Gastrocnemius medialis (tissue), 4 donors: ENCODE results near the gene PDZRN3.

Experiments used
- CTCF ChIP-seq, 5 experiments: fragments of 450-650 bp in 3 of 5; fragments of 200-600 bp in 2 of 5; sonication (generic) in 2 of 5; IDR thresholded peaks in 4 of 5; conservative IDR thresholded peaks in 1 of 5; 1 replicate in 4 of 5; 2 replicates in 1 of 5; pipeline ENCODE4 v1.5.1; 2016 to 2019; ENCODE audit warnings: antibody characterized with exemption in 5 of 5, mild to moderate bottlenecking in 3 of 5, moderate library complexity in 3 of 5
- POLR2A ChIP-seq, 2 donors: fragments of 450-650 bp; IDR thresholded peaks; one replicate each; pipeline ENCODE4 v1.6.1; 2017; ENCODE audit warnings: antibody characterized with exemption in 2 of 2, mild to moderate bottlenecking in 2 of 2, moderate library complexity in 2 of 2

GRCh38 chr3:73465926-73466325, 158.8 kb downstream of the PDZRN3 start:
- no peak for TF ChIP-seq CTCF (IDR thresholded peaks at IDR 0.05 in 4 of 5, conservative IDR thresholded peaks at IDR 0.05 in 1 of 5)
- TF ChIP-seq POLR2A (IDR thresholded peaks at IDR 0.05), result no peak
